Parathyroid adenoma (tissue), 2 donors: ENCODE data around the gene LTB4R2.

Source experiments
- H2AFZ ChIP-seq: fragments of 300-600 bp; sonication (generic); one replicate; pipeline ENCODE4 v1.7.0; 2017; ENCODE audit warnings: antibody characterized with exemption, mild to moderate bottlenecking
- H3K27ac ChIP-seq: fragments of 300-600 bp; sonication (generic); one replicate; pipeline ENCODE4 v1.7.0; 2017
- H3K27me3 ChIP-seq: fragments of 300-600 bp; sonication (generic); one replicate; pipeline ENCODE4 v1.7.0; 2017; ENCODE audit warnings: low read length; ENCODE audit not compliant: control insufficient read depth, insufficient read depth
- H3K36me3 ChIP-seq: fragments of 300-600 bp; sonication (generic); one replicate; pipeline ENCODE4 v1.7.0; 2017; ENCODE audit warnings: low read length; ENCODE audit not compliant: control insufficient read depth, insufficient read depth
- H3K4me1 ChIP-seq: fragments of 300-600 bp; sonication (generic); one replicate; pipeline ENCODE4 v1.7.0; 2017; ENCODE audit warnings: control low read depth
- H3K4me2 ChIP-seq: fragments of 300-600 bp; sonication (generic); one replicate; pipeline ENCODE4 v1.7.0; 2017; ENCODE audit warnings: low read length
- H3K4me3 ChIP-seq: fragments of 300-600 bp; sonication (generic); one replicate; pipeline ENCODE4 v1.7.0; 2017; ENCODE audit warnings: low read depth, low read length
- H3K79me2 ChIP-seq: fragments of 300-600 bp; sonication (generic); one replicate; pipeline ENCODE4 v1.7.0; 2017; ENCODE audit warnings: control low read depth
- H3K9ac ChIP-seq: fragments of 300-600 bp; sonication (generic); one replicate; pipeline ENCODE4 v1.7.0; 2017; ENCODE audit warnings: mild to moderate bottlenecking
- H3K9me3 ChIP-seq: fragments of 300-600 bp; sonication (generic); one replicate; pipeline ENCODE4 v1.7.0; 2017; ENCODE audit warnings: low read length; ENCODE audit not compliant: control insufficient read depth
- CTCF ChIP-seq: fragments of 300-600 bp; sonication (generic); IDR thresholded peaks from one replicate; pipeline ENCODE4 v1.7.0; 2017; ENCODE audit warnings: antibody characterized with exemption, mild to moderate bottlenecking
- donor health status: primary hyperparathyroidism.

Gene LTB4R2

GRCh38 chr14:24296341-24297157 lies 13.4 kb upstream of the LTB4R2 start:
- H2AFZ ChIP-seq, result no peak overlapping the region
- H3K9me3 ChIP-seq, result no peaks in the 10 kb centered on the region
- no peak overlapping the region for H3K4me2 ChIP-seq
- H3K27ac ChIP-seq, result no peak overlapping the region
- TF ChIP-seq CTCF, result peak; percentile 77
- peaks cover 8% of the 10 kb centered on the region for H3K79me2 ChIP-seq
- H3K4me1 ChIP-seq, result peaks cover 8% of the 10 kb centered on the region
- H3K36me3 ChIP-seq, result no peaks in the 10 kb centered on the region
- H3K27me3 ChIP-seq, result no peaks in the 10 kb centered on the region
- no peak overlapping the region for H3K4me3 ChIP-seq
- H3K9ac ChIP-seq, result no peak overlapping the region

- H3K36me3 ChIP-seq, result no peaks in the 10 kb centered on the region
- H2AFZ ChIP-seq, result no peak overlapping the region
- no peaks in the 10 kb centered on the region for H3K27me3 ChIP-seq
- peaks cover 8% of the 10 kb centered on the region for H3K4me1 ChIP-seq
- no peak overlapping the region for H3K27ac ChIP-seq
- H3K79me2 ChIP-seq, result peaks cover 8% of the 10 kb centered on the region
- H3K4me2 ChIP-seq, result no peak overlapping the region
- no peak overlapping the region for H3K4me3 ChIP-seq
- peak; percentile 48 for TF ChIP-seq CTCF
- H3K9ac ChIP-seq, result no peak overlapping the region
- no peaks in the 10 kb centered on the region for H3K9me3 ChIP-seq
Observed at GRCh38 chr14:24297190-24297964, 12.6 kb upstream of the LTB4R2 start.

GRCh38 chr14:24298892-24299254 lies 11.1 kb upstream of the LTB4R2 start:
- no peak for TF ChIP-seq CTCF
- H3K27ac ChIP-seq, result peak overlapping the region; percentile 70
- H3K4me3 ChIP-seq, result peak overlapping the region; percentile 85
- H3K9ac ChIP-seq, result peak overlapping the region; percentile 41
- peak overlapping the region; percentile 94 for H3K4me2 ChIP-seq
- peak overlapping the region; percentile 88 for H2AFZ ChIP-seq
- H3K36me3 ChIP-seq, result no peaks in the 10 kb centered on the region
- H3K9me3 ChIP-seq, result no peaks in the 10 kb centered on the region
- peaks cover 8% of the 10 kb centered on the region for H3K79me2 ChIP-seq
- peaks cover 8% of the 10 kb centered on the region for H3K4me1 ChIP-seq
- H3K27me3 ChIP-seq, result no peaks in the 10 kb centered on the region

- TF ChIP-seq CTCF, result no peak
- no peaks in the 10 kb centered on the region for H3K36me3 ChIP-seq
- peak within 1 kb of the TSS; percentile 88 for H2AFZ ChIP-seq
Observed at GRCh38 chr14:24299255-24300191, 10.4 kb upstream of the LTB4R2 start, which contains the start of the genes DHRS1 and NOP9. TSS of gene DHRS1 (minus strand) at chr14:24299780. CDS start at chr14:24299106, 674 bp downstream. TSS of gene NOP9 (plus strand) at chr14:24299850. CDS start at chr14:24299955, 105 bp downstream.

More at GRCh38 chr14:24299255-24300191, 10.4 kb upstream of the LTB4R2 start, which contains the start of the genes DHRS1 and NOP9:
- Histone ChIP-seq H3K4me1 (peaks cover 8% of the 10 kb centered on the region), H3K27ac (peak within 1 kb of the TSS; percentile 70), H3K4me2 (peak within 1 kb of the TSS; percentile 94), H3K79me2 (peaks cover 8% of the 10 kb centered on the region), H3K4me3 (peak within 1 kb of the TSS; percentile 85), H3K27me3 (no peaks in the 10 kb centered on the region), H3K9me3 (no peaks in the 10 kb centered on the region), H3K9ac (peak within 1 kb of the TSS; percentile 41)
